HG03097 (cell line): Measurements from ENCODE around the gene RFC1.
A peak's percentile ranks its signal among the peaks of the same experiment; 100 is the strongest.
"Not testable (repeated sequence)": the region's sequence is repeated elsewhere in the genome, so short reads cannot be mapped to it uniquely, and the experiment has no call there.

Source experiments
- ATAC-seq: cut with Tn5 transposase; IDR thresholded peaks from one replicate; pipeline ENCODE4 v1.9.1; 2021; ENCODE audit not compliant: unreplicated experiment, low FRiP score

The RFC1 gene

GRCh38 chr4:39365830-39366771 lies at the start of gene RFC1:
TSS of gene RFC1 (minus strand) at chr4:39366362. CDS start at chr4:39366241, 121 bp downstream.
- ATAC-seq, result peak; percentile 72

GRCh38 chr4:39415678-39416283 lies 49.6 kb upstream of the RFC1 start:
- ATAC-seq, result no peak

- not testable (repeated sequence) for ATAC-seq
These were observed 45.4 kb upstream of the RFC1 start for GRCh38 chr4:39411561-39411960.

GRCh38 chr4:39410415-39410814 lies 44.3 kb upstream of the RFC1 start:
- ATAC-seq, result no peak

GRCh38 chr4:39407584-39407885 lies 41.4 kb upstream of the RFC1 start:
- no peak for ATAC-seq

- no peak for ATAC-seq
These were observed 40.8 kb upstream of the RFC1 start, which contains the start of gene KLB for GRCh38 chr4:39406763-39407583. TSS of gene KLB (plus strand) at chr4:39406930. CDS start at chr4:39406950, 20 bp downstream.

- not testable (repeated sequence) for ATAC-seq
These were observed 35.5 kb upstream of the RFC1 start for GRCh38 chr4:39401640-39402039.

- no peak for ATAC-seq
These were observed 28.5 kb upstream of the RFC1 start for GRCh38 chr4:39394706-39395105.

GRCh38 chr4:39390603-39391002 lies 24.4 kb upstream of the RFC1 start:
- ATAC-seq, result no peak

- no peak for ATAC-seq
These were observed 18.4 kb upstream of the RFC1 start for GRCh38 chr4:39384563-39384962.

GRCh38 chr4:39383690-39384089 lies 17.5 kb upstream of the RFC1 start:
- no peak for ATAC-seq

GRCh38 chr4:39375478-39375877 lies 9.3 kb upstream of the RFC1 start:
- no peak for ATAC-seq

- not testable (repeated sequence) for ATAC-seq
These were observed 5.0 kb upstream of the RFC1 start for GRCh38 chr4:39371209-39371608.

GRCh38 chr4:39369301-39369700 lies 3.1 kb upstream of the RFC1 start:
- ATAC-seq, result no peak

GRCh38 chr4:39367166-39367565 lies 1.0 kb upstream of the RFC1 start:
- ATAC-seq, result no peak

GRCh38 chr4:39365360-39365759 lies 802 bp downstream of the RFC1 start:
- ATAC-seq, result no peak

GRCh38 chr4:39363773-39364393 lies 2.3 kb downstream of the RFC1 start:
- no peak for ATAC-seq

GRCh38 chr4:39362827-39363226 lies 3.3 kb downstream of the RFC1 start:
- no peak for ATAC-seq

- not testable (repeated sequence) for ATAC-seq
These were observed 5.6 kb downstream of the RFC1 start for GRCh38 chr4:39360611-39361010.

- no peak for ATAC-seq
These were observed 9.2 kb downstream of the RFC1 start for GRCh38 chr4:39357002-39357401.

- ATAC-seq, result no peak
These were observed 12.0 kb downstream of the RFC1 start for GRCh38 chr4:39354254-39354552.
